GM18907 (cell line): Measurements from ENCODE around the gene PRR13.
"Not testable (repeated sequence)": the region's sequence is repeated elsewhere in the genome, so short reads cannot be mapped to it uniquely, and the experiment has no call there.

ENCODE experiments used
- ATAC-seq: cut with Tn5 transposase; IDR thresholded peaks from one replicate; pipeline ENCODE4 v1.9.1; 2021; ENCODE audit warnings: mild to moderate bottlenecking, moderate library complexity; ENCODE audit not compliant: unreplicated experiment

PRR13 gene

GRCh38 chr12:53467880-53468279 lies 26.3 kb downstream of the PRR13 start:
- no peak for ATAC-seq

GRCh38 chr12:53468282-53468681 lies 26.7 kb downstream of the PRR13 start:
- no peak for ATAC-seq

DNA sequence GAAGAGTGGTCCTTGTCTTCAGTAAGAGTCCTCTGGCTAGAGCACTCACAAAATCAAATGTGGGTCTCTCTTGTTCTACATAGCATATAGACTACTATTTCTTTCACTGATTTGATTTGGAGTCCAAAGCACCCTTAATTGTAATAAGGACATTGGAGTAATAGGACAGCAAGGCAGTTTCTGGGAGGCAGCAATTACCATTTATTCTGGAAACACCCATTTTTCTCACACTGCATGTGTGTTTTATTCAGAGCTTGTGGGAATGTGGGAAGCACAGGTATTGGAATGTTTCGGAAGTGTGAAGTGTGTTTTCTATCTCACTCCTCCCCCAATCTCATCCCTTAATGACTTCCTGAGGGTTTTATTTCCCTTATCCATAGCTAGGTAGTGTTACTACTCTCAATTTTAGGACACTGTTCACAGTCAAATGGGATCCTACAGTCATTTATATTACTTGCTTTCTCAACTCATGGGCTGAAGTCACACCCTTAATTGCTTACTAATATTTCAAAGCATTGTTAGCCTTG lies 30.6 kb downstream of the PRR13 start:
- ATAC-seq: no peak

GRCh38 chr12:53474077-53474476 lies 32.5 kb downstream of the PRR13 start:
- ATAC-seq: no peak

DNA sequence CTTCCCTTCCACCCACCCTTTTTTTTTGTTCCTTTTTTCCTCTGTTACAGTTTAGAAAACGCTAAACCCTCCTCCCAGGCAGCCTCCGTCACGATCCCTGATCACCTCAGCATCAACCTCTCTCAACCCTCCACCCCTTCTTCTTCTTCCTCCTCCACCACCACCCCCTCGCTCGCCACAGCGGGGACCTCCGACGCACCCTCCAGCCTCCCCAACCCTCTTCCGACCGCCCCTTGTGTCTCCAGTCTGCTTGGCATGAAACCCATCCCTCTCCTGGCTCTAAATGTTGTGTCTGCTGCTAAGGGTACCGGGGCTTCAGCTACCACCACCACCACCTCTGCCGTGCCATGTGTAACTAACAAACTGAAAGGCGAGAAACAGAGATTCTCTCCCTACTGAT lies 33.3 kb downstream of the PRR13 start:
- ATAC-seq: no peak

- ATAC-seq: no peak
These were observed 35.3 kb downstream of the PRR13 start for GRCh38 chr12:53476769-53477209.

DNA sequence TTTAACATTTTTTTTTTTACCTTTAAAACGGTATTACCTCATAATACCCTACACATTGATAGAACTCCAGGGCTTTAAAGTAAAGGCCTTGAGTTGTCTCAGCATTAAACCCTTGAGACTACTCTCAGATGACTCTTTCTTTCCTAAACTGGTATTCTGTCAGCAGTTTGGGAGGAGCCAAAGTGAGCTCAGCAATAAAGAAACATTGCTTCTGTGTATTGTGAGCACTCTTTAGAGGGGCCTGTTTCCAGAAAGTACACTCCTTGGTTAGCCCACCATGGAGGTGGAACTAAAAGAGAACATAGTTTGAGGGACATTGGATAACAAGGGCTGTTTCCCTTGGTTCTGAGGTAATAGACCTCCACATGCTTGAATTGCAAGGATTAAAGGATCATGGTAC lies 37.3 kb downstream of the PRR13 start:
- ATAC-seq: no peak

- ATAC-seq: no peak
These were observed 37.8 kb downstream of the PRR13 start for GRCh38 chr12:53479331-53479730.

GRCh38 chr12:53480491-53481442 lies 39.2 kb downstream of the PRR13 start:
- no peak for ATAC-seq

GRCh38 chr12:53481458-53481857 lies 39.9 kb downstream of the PRR13 start:
- ATAC-seq: not testable (repeated sequence)

DNA sequence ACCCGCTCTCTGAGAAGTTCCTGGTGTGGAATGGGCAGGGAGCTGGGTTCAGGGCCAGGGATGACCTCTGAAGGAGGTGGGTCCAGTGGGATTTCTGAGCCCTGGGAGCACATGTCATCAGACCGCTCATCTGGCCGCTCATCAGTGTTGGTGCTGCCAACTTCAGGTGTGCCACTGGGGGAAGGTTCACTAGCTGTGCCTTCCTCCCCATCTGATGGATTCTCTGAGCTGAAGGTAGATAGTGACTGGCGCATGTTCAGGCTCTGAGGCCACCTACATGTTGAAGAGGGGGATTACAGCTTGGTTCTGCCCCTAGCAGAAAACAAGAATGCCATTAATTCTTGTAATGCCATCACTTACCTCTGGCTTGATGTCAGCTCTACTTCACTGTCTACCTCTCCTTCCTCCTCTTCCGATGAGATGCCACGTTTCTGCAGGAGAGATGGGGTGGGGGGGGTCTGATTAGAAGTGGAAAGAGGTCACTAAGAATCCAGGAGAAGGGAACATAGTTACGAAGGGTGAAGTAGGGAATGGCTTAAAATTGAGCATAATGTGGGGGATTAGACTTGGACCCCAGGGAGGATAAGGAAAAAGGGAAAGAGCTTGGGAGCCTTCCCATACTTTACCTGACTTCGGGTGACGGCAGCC lies 40.5 kb downstream of the PRR13 start:
- ATAC-seq: no peak

GRCh38 chr12:53482626-53483168 lies 41.2 kb downstream of the PRR13 start:
- no peak for ATAC-seq

- no peak for ATAC-seq
These were observed 41.9 kb downstream of the PRR13 start for GRCh38 chr12:53483225-53483978.

GRCh38 chr12:53483979-53484377 lies 42.4 kb downstream of the PRR13 start:
- no peak for ATAC-seq

DNA sequence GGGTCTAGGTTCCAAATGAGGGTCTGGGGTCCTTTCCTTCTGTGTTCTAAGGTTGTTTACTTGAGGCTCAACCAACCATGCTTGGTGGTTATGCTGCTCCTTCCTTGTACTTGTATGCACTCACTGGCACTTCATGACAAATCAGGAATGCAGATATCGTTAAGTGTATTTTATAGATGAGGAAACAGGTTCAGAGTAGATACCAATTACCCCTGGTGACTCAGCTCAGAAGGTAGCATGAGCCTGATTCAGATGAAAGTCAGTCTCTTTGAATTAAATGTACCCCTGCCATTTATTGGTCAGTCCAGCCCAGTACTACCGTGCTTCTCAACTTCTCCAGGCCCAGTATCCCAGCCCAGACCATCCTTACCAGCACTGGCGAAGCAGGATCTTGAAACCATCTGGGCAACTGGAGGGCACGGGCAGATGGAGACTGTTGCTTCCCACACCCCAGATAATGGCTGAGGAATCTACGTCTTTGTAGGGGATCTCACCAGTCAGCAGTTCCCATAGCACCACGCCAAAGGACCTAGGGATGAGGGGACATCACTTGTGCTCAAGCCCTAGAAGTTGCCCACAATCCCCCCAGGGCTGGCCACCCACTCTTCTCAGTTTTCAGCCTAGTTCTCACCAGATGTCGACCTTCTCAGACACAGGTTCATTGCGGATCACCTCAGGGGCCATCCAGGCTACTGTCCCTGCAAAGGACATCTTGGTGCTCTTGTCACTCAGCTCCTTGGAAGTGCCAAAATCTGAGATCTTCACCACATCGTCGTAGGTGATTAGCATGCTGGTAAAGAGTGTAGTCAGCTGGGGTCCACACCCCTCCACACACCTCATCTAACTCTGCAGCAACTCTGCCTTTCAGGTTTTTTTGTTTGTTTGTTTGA lies 43.4 kb downstream of the PRR13 start:
- no peak for ATAC-seq

DNA sequence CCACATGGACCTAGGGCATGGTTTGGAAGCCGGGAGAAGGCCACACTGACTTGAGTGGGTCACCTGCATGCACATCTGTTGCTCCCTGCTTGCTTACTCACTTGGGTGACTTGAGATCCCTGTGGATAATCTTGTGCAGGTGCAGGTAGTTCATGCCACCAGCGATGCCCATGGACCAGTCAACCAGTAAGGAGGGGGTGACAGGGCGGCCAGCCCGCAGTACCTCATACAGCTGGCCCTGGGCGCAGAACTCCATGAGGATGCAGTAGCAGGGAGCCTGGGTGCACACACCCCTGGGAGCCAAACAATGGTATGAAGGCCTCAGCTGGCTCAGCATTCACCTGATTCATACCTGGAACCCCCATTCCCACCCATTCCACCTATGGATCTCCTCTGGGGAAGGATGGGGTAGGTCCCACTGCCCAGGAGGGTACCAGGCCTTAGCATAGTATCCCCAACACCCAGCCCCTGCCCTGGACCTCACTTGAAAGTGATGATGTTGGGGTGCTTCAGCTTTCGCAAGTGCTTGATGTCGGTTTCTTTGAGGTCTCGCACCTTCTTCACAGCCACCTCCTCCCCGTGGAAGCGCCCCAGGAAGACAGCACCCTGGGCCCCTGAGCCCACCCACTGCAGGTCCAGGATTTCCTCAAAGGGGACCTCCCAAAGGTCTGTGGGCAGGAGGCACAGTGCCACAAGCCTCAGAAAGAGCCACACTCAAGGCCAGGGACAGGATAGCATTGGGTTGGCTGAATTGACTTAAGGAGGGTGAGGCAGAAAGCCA lies 44.6 kb downstream of the PRR13 start:
- ATAC-seq: no peak

DNA sequence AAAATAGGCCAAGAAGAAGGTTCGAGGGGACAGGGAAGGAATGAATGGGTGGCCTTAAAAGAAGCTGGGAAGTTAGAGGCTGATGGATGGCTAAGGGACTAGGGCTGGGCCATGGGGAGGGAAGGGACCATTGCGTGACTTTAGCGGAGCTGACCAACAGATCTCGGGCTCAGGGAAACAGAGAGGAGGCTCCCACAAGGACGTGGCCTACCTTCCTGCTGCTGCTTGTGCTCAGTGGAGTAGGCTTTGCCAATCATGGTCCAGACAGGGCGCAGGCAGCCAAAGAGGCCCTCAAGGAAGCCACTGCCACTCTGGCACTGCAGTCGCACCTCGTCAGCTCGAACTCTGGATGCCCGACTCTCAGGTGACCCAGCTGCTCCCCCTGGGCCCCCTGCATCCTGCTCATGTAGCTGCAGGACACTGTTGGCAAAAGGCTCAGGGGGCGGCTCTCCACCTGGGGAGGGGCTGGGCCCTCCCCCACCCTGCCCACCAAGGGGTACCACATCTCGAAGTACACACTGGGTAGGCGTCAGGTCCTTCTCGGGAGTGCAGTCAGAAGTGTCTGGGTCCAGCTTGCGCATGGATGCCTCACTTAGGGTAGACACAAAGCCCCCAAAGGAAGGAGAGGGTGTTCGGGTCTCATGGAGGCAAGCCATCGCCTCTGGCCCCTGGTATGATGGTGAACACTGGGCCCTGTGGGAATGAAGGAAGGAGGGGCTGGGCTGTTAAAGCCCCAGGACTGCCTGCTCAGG lies 45.4 kb downstream of the PRR13 start:
- no peak for ATAC-seq

DNA sequence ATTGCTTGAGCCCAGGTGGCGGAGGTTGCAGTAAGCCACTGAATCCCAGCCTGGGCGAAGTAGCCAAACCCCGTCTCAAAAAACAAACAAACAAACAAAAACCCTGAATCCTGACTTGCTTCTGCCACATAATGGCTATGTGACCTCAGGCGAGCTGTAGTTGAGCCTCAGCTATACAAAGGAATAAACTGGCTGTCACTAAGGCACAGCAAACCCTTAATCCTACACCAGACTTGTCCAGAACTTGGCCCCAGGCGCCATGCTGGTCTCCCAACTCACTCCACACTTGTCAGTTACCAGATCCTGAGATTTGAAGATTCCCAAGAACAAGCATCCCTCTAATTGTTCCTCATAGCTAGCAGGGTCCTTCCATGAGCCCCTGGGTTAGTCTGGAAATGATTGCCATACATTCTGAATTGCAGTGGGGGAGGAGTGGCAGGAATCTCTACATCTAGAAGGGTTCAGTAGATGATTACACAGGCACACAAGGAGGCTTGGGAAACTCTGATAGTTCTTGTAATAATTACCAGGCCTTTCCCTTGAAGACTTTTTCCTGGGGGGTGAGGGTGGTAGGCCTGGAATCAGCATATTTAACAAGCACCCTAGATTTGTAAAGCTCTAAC lies 47.8 kb downstream of the PRR13 start:
- ATAC-seq: no peak
